T47D (cell line): ENCODE results near the gene RBM5.

ENCODE experiments used
- DNase-seq, 2 experiments: peaks; one replicate each; pipeline versions ENCODE4 v3.0.0 to v3.0.0-alpha.2; 2011 to 2012; ENCODE audit warnings: low read depth in 1 of 2, low spot score in 1 of 2
- JUND ChIP-seq: IDR thresholded peaks from 2 replicates; pipeline ENCODE4 v1.6.1; 2012; ENCODE audit warnings: low read depth
- in situ Hi-C: cut with HindIII; loops from 2 replicates; pipeline ENCODE4 v1.10.0; 2016; ENCODE audit warnings: low sequenced_read_pairs, low pct_unique_long_range_greater_than_20kb

The RBM5 gene

GRCh38 chr3:50124052-50124799, 35.5 kb downstream of the RBM5 start:
- peak in 1 of 2 experiments; percentile 34 for DNase-seq
- in situ Hi-C loops, result no loop called here
- TF ChIP-seq JUND, result no peak

- in situ Hi-C loops, result no loop called here
- no peak for TF ChIP-seq JUND
- DNase-seq, result peak in 1 of 2 experiments; percentile 26
Observed at GRCh38 chr3:50124800-50125178, 36.1 kb downstream of the RBM5 start.

GRCh38 chr3:50125541-50126286, 37.0 kb downstream of the RBM5 start:
- no peak for DNase-seq
- TF ChIP-seq JUND, result no peak
- in situ Hi-C loops, result no loop called here

- in situ Hi-C loops, result no loop called here
- TF ChIP-seq JUND, result no peak
- DNase-seq, result peak; percentile 66 to 86
Observed at GRCh38 chr3:50126287-50127211, 37.8 kb downstream of the RBM5 start.

GRCh38 chr3:50127251-50127691, 38.6 kb downstream of the RBM5 start:
- DNase-seq, result peak in 1 of 2 experiments; percentile 93
- in situ Hi-C loops, result no loop called here
- no peak for TF ChIP-seq JUND

GRCh38 chr3:50128001-50128400, 39.3 kb downstream of the RBM5 start:
- in situ Hi-C loops, result no loop called here
- peak in 1 of 2 experiments; percentile 36 for DNase-seq
- no peak for TF ChIP-seq JUND

GRCh38 chr3:50130436-50130835, 41.7 kb downstream of the RBM5 start:
- in situ Hi-C loops, result no loop called here
- TF ChIP-seq JUND, result no peak
- no peak for DNase-seq

- DNase-seq, result no peak
- in situ Hi-C loops, result no loop called here
- TF ChIP-seq JUND, result no peak
Observed at GRCh38 chr3:50132421-50133282, 43.9 kb downstream of the RBM5 start.

- TF ChIP-seq JUND, result no peak
- no peak for DNase-seq
- in situ Hi-C loops, result no loop called here
Observed at GRCh38 chr3:50133283-50133615, 44.5 kb downstream of the RBM5 start.

- in situ Hi-C loops, result no loop called here
- TF ChIP-seq JUND, result no peak
- DNase-seq, result no peak
Observed at GRCh38 chr3:50134367-50134766, 45.6 kb downstream of the RBM5 start.

- DNase-seq, result no peak
- TF ChIP-seq JUND, result no peak
- in situ Hi-C loops, result no loop called here
Observed at GRCh38 chr3:50135964-50136363, 47.2 kb downstream of the RBM5 start.
